ENCODE measurements around the gene NMNAT2. TPM values are rescaled to one million over a fixed set of nuclear protein-coding genes. Genes with fewer than 3 reads are reported as not detected.

NMNAT2 gene
- total and polyA plus RNA-seq, 2 of the 13 experiments (the other 11 are each of a cell fraction or from before 2014, with no cell fraction given): not detected

- CTCF ChIA-PET (ENCODE audit: low intra/inter-chr PET ratio, low total read pairs): interaction anchor here (1.7 kb wide), 1 partner anchor 341 kb away, joined by 13 read pairs; no protein-coding TSS in a partner anchor
- in situ Hi-C loops (cut with HindIII; ENCODE audit: extremely low pct_ligation_motif_present, low pct_unique_long_range_greater_than_20kb) (loop anchor here (5.0 to 25.0 kb wide), 2 partner anchors 281 to 341 kb away; no protein-coding TSS in a partner anchor), intact Hi-C loops (cut with micrococcal nuclease; ENCODE audit: unreplicated experiment) (loop anchor here (1.0 kb wide), 1 partner anchor 342 kb away; no protein-coding TSS in a partner anchor)
- no peaks in the 10 kb centered on the region for H3K79me2 ChIP-seq (ENCODE audit: insufficient read depth, low read length)
- no TSS peak for BruUV-seq (replicated peaks)
- peaks cover 4 to 33% of the 10 kb centered on the region in 2 experiments; a peak in 3 of 5 replicates for H3K27me3 ChIP-seq (ENCODE audit: control insufficient read depth in 1 of 2, insufficient read depth in 2 of 2, low read length in 2 of 2)
- no peak overlapping the region for H3K4me3 ChIP-seq (replicated peaks in 1 of 3; ENCODE audit: insufficient read depth in 1 of 3, low read depth in 2 of 3, low read length in 3 of 3)
- no peaks in the 10 kb centered on the region for H3K4me1 ChIP-seq (ENCODE audit: insufficient read depth, low read length)
- POLR2A ChIA-PET: no interaction called here
- H3K27ac ChIP-seq (ENCODE audit: extremely low read length, insufficient read depth, low read length): no peak overlapping the region
- 45% methylated on average over 9 of the region's 12 CpGs for WGBS (ENCODE audit: low lambda C conversion rate)
- ATAC-seq (peak; percentile 93), DNase-seq (ENCODE audit: low spot score) (peak; percentile 64), FAIRE-seq (peak; percentile 77)
- no peak overlapping the region for H2AFZ ChIP-seq (ENCODE audit: low read length)
- H4K20me1 ChIP-seq (ENCODE audit: insufficient read depth, low read length): no peaks in the 10 kb centered on the region
- H3K36me3 ChIP-seq (replicated peaks in 1 of 2; ENCODE audit: control insufficient read depth in 1 of 2, insufficient read depth in 2 of 2, low read length in 2 of 2): no peaks in the 10 kb centered on the region
- no peak overlapping the region for H3K4me2 ChIP-seq (ENCODE audit: low read depth, low read length)
- no peak overlapping the region for H3K9ac ChIP-seq (ENCODE audit: insufficient read depth, low read depth, low read length)
- no peaks in the 10 kb centered on the region for H3K9me3 ChIP-seq (ENCODE audit: low read length)
- TF ChIP-seq ZMYM3 (CRISPR knock-in tag; IDR thresholded peaks at IDR 0.05) (no peak), RAD21 (CRISPR knock-in tag; IDR thresholded peaks at IDR 0.05) (peak; percentile 63), SMC3 (IDR thresholded peaks at IDR 0.05; ENCODE audit: low read length) (peak; percentile 81), E2F1 (CRISPR knock-in tag; IDR thresholded peaks at IDR 0.05) (no peak), ARID2 (CRISPR knock-in tag; IDR thresholded peaks at IDR 0.05; ENCODE audit: borderline replicate concordance) (no peak), ZNF17 (CRISPR knock-in tag; IDR thresholded peaks at IDR 0.05) (no peak), POGZ (CRISPR knock-in tag; IDR thresholded peaks at IDR 0.05) (no peak), ZNF256 (CRISPR knock-in tag; conservative IDR thresholded peaks at IDR 0.05) (no peak), CTCF (CRISPR knock-in tag; IDR thresholded peaks at IDR 0.05) (peak; percentile 87), ZNF766 (CRISPR knock-in tag; IDR thresholded peaks at IDR 0.05; ENCODE audit: borderline replicate concordance) (no peak), ZKSCAN5 (CRISPR knock-in tag; IDR thresholded peaks at IDR 0.05) (no peak), ARHGAP35 (CRISPR knock-in tag; IDR thresholded peaks at IDR 0.05; ENCODE audit: borderline replicate concordance) (no peak), FOXP1 (IDR thresholded peaks at IDR 0.05) (no peak), FOXP1 (CRISPR knock-in tag; IDR thresholded peaks at IDR 0.05) (no peak), ZBTB26 (CRISPR knock-in tag; IDR thresholded peaks at IDR 0.05; ENCODE audit: borderline replicate concordance) (no peak), YY1 (IDR thresholded peaks at IDR 0.05; ENCODE audit: insufficient read depth, insufficient replicate concordance, low read depth, low read length) (no peak), STAG1 (CRISPR knock-in tag; IDR thresholded peaks at IDR 0.05) (peak; percentile 79)
- TF ChIP-seq, protein P1, sequence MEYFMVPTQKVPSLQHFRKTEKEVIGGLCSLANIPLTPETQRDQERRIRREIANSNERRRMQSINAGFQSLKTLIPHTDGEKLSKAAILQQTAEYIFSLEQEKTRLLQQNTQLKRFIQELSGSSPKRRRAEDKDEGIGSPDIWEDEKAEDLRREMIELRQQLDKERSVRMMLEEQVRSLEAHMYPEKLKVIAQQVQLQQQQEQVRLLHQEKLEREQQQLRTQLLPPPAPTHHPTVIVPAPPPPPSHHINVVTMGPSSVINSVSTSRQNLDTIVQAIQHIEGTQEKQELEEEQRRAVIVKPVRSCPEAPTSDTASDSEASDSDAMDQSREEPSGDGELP (IDR thresholded peaks at IDR 0.05; ENCODE audit: borderline replicate concordance, low read depth): 0 out of 2 replicates have a peak, but pooled peaks have one; percentile 30
Measured at GRCh38 chr1:183281553-183282091, 136.6 kb downstream of the NMNAT2 start.

Data from HepG2 (cell line).